Activated naive CD4-positive, alpha-beta T cell treated with anti-CD3 and anti-CD28 coated beads, Interleukin-2, amount 50 U/mL, for 24 hours (primary cell): ENCODE results near the gene PSD4.
"Not testable (repeated sequence)": the region's sequence is repeated elsewhere in the genome, so short reads cannot be mapped to it uniquely, and the experiment has no call there.

ENCODE experiments used
- H3K27ac Mint-ChIP-seq: one replicate; pipeline ENCODE4 v1.8.0; 2021; ENCODE audit warnings: mild to moderate bottlenecking, mixed read lengths
- H3K27me3 Mint-ChIP-seq: one replicate; pipeline ENCODE4 v1.8.0; 2021; ENCODE audit warnings: mixed read lengths
- H3K36me3 Mint-ChIP-seq: one replicate; pipeline ENCODE4 v1.8.0; 2021; ENCODE audit warnings: mixed read lengths
- H3K4me1 Mint-ChIP-seq: one replicate; pipeline ENCODE4 v1.8.0; 2021; ENCODE audit warnings: mixed read lengths
- H3K4me3 Mint-ChIP-seq: one replicate; pipeline ENCODE4 v1.8.0; 2021; ENCODE audit warnings: mild to moderate bottlenecking, mixed read lengths
- H3K9me3 Mint-ChIP-seq: one replicate; pipeline ENCODE4 v1.8.0; 2021; ENCODE audit warnings: mixed read lengths

The PSD4 gene

DNA sequence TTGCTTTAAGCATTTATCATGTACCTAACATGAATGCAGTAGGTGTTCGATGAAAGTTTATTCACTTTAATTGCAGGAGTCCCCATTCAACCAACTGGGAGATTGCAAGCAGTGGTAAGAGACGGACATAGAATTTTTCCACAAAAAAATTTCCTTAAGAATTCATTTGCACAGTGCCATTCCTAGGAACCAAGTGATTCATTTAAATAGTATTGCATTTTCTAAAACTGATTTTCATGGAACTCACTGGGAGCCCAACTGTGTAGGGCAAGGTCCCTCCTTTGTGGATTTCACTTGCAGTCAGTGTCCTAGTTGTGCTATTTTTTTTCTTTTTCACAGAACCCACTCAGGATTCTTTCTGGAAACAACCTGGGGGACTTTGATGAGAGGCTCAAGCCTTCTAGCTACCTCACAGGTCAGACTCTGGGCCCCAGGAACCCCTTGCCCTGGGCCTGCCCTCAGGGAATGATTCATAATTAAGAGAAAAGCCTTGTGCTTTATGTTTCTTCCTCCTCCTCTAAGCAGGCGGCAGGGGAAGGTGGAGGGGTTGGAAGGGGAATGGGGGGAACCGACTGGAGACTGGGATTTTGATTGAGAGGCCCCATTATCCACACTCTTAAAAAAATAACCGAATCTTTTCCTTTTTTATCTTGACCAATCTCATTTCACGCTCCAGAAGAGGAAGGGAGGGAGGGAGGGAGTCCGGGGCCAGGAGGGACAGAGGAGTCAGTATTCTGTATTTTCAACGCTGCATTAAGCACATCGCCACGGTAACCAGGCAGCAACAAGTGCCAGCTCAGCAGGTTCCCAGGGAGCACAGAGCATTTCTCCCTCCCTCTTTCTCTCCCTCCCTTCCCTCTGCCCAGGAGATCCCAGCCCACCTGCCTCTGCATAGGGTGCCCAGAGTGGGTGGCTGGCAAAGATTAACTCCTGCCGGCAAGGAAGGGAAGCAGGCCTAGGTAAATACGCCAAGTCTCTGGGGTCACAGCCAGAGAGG, 51.8 kb downstream of the PSD4 start:
- Mint-ChIP-seq H3K4me1 (peaks cover 5% of the 10 kb centered on the region), H3K4me3 (no peak overlapping the region), H3K9me3 (no peaks in the 10 kb centered on the region), H3K27ac (no peak overlapping the region), H3K36me3 (no peaks in the 10 kb centered on the region), H3K27me3 (no peaks in the 10 kb centered on the region)

DNA sequence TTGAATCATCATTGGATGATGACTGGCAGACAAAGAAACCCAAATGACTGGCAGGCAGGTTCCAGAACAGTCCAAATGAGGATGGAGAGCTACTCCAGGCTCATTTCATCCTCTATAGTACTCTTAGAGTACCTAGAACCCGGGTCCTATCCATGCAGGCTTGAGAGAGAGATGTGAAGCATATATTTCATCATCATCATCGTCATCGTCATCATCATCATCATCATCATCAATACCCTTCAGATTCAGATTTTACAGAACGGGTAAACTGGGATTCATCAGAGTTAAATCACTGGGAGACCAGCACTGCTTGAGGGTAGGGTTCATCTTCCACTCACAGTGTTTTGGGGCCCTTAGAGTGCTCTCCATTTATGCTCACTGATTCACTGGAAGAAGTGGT, 52.7 kb downstream of the PSD4 start:
- Mint-ChIP-seq H3K27me3 (no peaks in the 10 kb centered on the region), H3K27ac (no peak overlapping the region), H3K4me3 (no peak overlapping the region), H3K9me3 (no peaks in the 10 kb centered on the region), H3K36me3 (no peaks in the 10 kb centered on the region), H3K4me1 (peaks cover 7% of the 10 kb centered on the region)

DNA sequence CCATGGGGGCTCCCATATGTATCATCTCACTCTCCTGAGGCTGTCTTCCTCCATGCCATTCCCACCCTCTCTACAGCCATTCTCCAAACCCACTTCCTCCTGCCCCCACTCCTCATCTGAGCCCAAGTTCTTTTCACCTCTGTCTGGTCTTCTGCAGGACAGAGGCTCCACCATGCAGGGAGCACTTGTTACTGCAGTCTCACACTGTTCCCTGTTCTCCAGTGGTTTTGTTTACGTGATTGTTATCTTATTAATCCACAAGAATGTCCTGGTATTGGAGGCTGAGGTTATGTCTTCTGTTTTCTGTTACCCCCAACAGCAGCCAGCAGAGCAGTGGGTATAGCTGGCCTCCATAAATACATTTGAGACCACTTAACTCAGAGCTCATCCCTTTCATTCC, 53.5 kb downstream of the PSD4 start:
- Mint-ChIP-seq H3K9me3 (no peaks in the 10 kb centered on the region), H3K27me3 (no peaks in the 10 kb centered on the region), H3K4me3 (no peak overlapping the region), H3K36me3 (no peaks in the 10 kb centered on the region), H3K27ac (no peak overlapping the region), H3K4me1 (peaks cover 7% of the 10 kb centered on the region)

DNA sequence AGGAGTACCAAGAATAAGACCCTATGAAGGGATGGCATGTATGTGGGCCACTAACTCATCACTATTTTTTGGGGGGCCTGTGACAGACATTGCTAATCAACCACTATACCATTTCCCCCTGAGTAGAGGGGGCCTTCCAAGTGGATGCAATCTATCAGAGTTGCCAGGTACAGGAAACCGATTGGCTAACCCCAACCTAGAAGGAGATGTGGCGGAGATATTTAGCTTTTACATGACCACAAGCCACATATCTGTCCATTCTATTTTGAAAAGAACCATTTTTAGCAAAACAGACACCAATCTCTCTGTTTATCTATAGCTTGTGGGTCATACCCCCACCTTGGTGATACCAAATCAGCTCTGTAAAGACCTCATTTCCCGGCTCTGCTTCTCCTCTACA, 53.9 kb downstream of the PSD4 start:
- Mint-ChIP-seq H3K4me3 (no peak overlapping the region), H3K27me3 (no peaks in the 10 kb centered on the region), H3K27ac (no peak overlapping the region), H3K36me3 (no peaks in the 10 kb centered on the region), H3K9me3 (no peaks in the 10 kb centered on the region), H3K4me1 (peaks cover 7% of the 10 kb centered on the region)

DNA sequence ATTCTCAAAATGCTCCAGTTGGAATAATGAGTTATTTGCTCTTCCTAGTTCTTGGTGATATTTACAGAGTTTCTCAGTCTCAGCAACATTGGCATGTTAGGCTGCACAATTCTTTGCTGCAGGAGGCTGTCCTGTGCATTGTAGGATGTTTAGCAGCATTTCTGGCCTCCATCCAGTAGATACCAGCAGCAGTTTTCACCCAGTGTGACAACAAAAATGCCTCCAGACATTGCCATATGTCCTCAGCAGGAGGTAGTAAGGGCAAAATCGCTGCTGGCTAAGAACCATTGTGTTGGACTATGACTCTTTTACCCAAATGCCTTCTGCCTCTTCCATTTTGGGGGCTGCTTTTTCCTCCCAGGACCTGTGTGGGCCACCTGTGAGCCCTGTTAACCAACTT, 54.6 kb downstream of the PSD4 start:
- H3K4me1 Mint-ChIP-seq: peaks cover 7% of the 10 kb centered on the region
- no peaks in the 10 kb centered on the region for H3K9me3 Mint-ChIP-seq
- H3K27ac Mint-ChIP-seq: no peak overlapping the region
- H3K4me3 Mint-ChIP-seq: no peak overlapping the region
- no peaks in the 10 kb centered on the region for H3K27me3 Mint-ChIP-seq
- no peaks in the 10 kb centered on the region for H3K36me3 Mint-ChIP-seq

DNA sequence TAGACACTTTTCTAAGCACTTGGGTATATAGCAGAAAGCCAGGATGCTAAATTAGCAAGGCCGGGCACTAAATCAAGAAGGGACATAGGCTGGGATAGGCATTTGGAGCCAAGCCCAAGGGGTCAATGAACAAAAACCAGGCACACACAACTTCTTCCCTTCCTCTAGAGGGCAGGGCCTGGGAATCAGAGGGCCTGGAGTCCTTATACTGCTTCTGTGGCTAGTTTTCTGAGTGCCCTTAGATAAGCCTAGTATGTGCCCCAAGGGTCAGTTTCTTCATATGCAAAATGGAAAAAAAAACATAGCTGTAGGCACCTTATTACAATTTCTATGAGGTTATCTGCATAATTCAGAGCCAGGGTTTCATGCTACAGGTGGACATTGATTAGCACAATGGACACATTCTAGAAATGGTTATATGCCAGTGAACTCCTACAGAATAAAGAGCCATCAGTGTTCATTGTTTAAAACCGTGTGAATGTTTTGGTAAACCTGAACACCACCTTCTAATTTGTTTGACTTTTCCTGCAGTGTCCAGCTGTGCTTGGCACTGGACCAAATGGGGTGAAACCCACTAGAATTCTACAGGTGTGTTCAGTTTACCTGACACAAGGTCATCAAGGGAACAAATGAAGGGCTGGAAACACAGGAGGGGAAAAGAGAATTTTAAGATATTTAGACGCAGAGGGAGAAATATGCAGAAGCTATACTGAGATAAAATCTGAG, 55.4 kb downstream of the PSD4 start:
- Mint-ChIP-seq H3K4me3 (no peak overlapping the region), H3K27me3 (no peaks in the 10 kb centered on the region), H3K27ac (no peak overlapping the region), H3K36me3 (no peaks in the 10 kb centered on the region), H3K9me3 (no peaks in the 10 kb centered on the region), H3K4me1 (peaks cover 7% of the 10 kb centered on the region)

DNA sequence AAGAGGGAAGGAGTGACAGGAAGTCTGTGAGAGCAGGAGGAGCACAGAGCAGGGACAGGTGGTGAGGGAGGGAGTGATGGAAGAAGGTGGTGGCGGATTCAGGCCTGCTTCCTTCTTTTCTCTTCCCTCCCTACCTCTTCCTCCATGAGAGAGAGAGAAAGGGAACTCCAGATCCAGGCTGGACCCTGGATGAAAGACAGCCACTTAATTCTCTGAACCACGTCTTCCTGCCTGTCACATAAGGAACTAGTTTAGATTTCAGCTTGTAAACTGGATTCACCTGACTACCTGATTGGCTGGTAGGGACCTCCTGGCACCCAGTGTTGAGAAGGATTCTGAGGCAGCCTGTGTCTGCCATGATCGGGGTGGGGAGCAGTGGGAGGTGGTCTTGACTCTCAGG, 56.0 kb downstream of the PSD4 start:
- no peak overlapping the region for H3K4me3 Mint-ChIP-seq
- peaks cover 7% of the 10 kb centered on the region for H3K4me1 Mint-ChIP-seq
- H3K27ac Mint-ChIP-seq: no peak overlapping the region
- H3K9me3 Mint-ChIP-seq: no peaks in the 10 kb centered on the region
- H3K27me3 Mint-ChIP-seq: no peaks in the 10 kb centered on the region
- H3K36me3 Mint-ChIP-seq: no peaks in the 10 kb centered on the region

DNA sequence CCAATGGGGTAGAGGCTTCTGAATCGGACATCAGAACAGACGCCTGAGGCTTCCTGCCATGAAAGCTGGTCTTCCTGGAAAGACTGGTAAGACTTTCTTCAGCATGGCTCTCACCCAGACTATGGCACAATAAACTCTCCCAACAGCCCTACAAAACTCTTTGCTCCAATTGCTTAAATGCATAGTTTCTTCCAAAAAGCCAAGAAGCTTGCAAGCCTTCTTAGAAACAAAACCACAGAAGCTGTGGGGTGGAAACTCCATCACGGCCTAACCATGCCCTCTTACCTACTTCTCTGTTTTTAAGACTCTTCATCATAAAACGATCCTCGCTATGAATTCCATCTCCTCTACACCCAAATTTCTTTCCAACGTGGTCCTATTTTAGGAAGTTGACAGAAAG, 56.8 kb downstream of the PSD4 start:
- no peak overlapping the region for H3K4me3 Mint-ChIP-seq
- H3K4me1 Mint-ChIP-seq: peaks cover 7% of the 10 kb centered on the region
- H3K36me3 Mint-ChIP-seq: no peaks in the 10 kb centered on the region
- no peaks in the 10 kb centered on the region for H3K9me3 Mint-ChIP-seq
- H3K27me3 Mint-ChIP-seq: no peaks in the 10 kb centered on the region
- H3K27ac Mint-ChIP-seq: no peak overlapping the region

DNA sequence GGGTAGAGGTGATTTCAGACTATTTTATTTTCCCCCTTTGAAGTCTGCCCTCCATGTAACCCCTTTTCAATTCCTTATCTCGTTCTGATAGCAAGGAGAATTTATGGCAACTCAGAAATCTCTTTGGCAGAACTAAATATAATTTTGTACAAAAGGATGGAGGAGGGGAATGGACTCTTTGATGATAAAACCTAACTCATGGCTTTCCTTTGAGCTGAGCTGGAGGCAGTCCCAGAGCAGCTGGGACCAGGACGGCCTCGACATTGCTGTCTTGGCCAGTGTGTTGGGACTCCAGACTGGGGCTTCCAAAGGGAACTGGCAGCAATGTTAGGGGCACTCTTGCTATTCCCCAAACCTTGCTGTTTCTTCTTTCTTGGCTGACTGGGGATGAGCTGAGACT, 57.3 kb downstream of the PSD4 start:
- peaks cover 7% of the 10 kb centered on the region for H3K4me1 Mint-ChIP-seq
- no peaks in the 10 kb centered on the region for H3K9me3 Mint-ChIP-seq
- H3K27ac Mint-ChIP-seq: no peak overlapping the region
- H3K27me3 Mint-ChIP-seq: no peaks in the 10 kb centered on the region
- H3K36me3 Mint-ChIP-seq: no peaks in the 10 kb centered on the region
- no peak overlapping the region for H3K4me3 Mint-ChIP-seq

DNA sequence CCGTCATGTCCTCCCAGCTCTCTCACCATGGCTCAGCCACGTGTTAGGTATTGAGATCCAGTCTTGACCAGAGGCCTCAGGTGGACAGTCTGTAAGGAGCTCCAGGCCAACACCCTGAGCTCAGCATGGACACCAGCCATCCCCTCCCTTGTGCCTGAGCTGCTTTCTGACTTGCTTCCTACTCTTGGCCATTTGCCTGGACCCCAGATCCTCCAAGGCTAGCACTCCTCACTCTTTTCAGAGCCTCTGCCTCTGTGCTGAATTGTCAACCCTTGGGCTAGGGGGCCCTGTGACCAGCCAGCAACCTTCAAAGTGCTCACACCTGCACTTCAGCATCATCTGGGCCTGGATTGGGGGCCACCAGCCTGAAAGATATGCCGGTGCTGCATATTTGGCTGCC, 58.4 kb downstream of the PSD4 start:
- no peak overlapping the region for H3K27ac Mint-ChIP-seq
- H3K4me1 Mint-ChIP-seq: peaks cover 11% of the 10 kb centered on the region

DNA sequence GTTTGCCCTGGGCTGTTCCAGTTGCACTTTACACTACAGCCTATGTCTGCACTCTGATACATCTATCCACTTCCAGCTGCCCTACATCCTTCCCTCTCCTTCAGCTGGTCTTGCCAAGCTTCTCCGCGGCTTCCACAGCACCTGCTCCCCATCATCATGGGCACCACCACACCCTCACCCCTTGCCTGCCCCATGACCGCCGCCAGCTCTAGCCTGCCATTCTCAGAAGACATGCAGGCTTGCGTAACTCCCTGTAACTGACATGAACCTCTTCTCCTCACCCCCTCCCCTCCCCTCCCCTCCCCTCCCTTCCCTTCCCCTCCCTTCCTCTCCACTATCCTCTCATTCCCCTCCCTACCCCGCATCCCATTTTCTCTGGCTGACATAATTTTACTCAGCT, 59.0 kb downstream of the PSD4 start:
- H3K27me3 Mint-ChIP-seq: no peaks in the 10 kb centered on the region
- H3K27ac Mint-ChIP-seq: no peak overlapping the region
- H3K9me3 Mint-ChIP-seq: no peaks in the 10 kb centered on the region
- no peak overlapping the region for H3K4me3 Mint-ChIP-seq
- no peaks in the 10 kb centered on the region for H3K36me3 Mint-ChIP-seq
- H3K4me1 Mint-ChIP-seq: peaks cover 11% of the 10 kb centered on the region

More for the DNA sequence above, 58.4 kb downstream of the PSD4 start:
- Mint-ChIP-seq H3K4me3 (no peak overlapping the region), H3K27me3 (no peaks in the 10 kb centered on the region), H3K9me3 (no peaks in the 10 kb centered on the region), H3K36me3 (no peaks in the 10 kb centered on the region)

DNA sequence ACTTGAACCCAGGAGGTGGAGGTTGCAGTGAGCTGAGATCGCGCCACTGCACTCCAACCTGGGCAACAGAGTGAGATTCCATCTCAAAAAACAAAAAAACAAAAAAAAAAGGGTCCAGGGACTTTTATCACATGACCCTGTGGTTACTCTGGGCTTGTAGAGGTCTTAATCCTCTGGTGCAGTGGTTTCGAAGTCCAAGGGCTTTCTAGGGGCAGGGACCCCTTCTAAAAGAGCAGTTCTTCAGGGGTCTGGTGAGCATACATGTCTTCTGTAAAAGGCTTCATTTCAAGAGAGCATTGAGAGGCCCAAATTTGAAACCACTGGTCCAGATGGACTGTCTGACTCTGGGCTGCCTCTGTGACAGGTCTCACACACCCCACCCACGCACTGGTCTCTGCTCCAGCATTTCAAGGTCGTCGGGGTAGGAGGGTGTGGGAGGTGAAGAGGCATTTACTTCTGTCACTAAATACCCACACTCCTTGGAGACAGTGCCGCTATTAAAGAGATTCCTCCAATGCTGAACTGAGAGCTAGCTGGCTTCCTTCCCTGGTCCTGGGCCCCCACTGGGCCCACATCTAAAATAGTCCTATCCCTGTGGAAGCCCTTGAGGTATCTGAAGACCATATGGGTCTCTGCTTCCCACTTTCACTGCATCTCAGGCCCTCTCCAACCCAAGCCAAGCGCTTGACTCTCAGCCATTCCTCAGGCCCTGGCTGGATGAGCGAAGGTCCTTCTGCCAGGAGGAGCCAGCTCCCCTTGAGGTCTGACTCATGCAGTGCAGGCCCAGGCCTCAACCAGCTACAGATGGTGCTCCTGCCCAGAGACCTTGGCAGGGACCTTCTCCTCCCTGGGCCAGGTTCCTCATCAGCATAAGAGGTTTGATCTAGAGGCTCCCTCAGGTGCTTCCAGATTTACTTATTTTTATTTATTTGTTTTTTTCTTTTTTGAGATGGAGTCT, 60.1 kb downstream of the PSD4 start:
- H3K4me3 Mint-ChIP-seq: no peak overlapping the region
- no peaks in the 10 kb centered on the region for H3K36me3 Mint-ChIP-seq
- no peaks in the 10 kb centered on the region for H3K27me3 Mint-ChIP-seq

DNA sequence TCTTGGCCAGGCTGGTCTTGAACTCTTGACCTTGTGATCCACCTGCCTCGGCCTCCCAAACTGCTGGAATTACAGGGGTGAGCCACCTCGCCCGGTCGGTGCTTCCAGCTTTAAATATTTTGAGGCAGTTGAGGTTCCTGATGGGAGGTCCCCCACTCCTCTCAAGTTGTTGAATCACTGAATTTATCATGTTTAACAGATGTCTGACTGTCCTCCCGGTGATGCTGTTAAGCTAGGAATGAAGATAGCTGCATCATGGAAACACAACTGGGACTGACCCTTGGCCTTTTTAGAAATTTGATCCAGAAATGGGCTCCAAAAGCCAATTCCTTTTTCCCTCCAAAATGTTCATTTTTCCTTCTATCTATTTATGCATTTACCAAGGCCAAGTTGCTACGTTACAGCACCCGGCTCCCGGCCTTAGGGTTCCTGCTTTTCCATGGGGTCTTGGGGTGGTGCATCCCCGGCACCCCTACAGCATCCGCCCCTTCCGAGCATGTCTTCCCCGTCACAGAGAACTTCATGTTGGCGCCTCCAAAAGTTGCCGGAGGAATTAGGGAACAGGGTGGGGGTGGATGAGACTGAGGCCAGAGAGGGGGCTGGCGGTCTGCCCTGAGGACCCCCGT, 61.1 kb downstream of the PSD4 start:
- no peak overlapping the region for H3K27ac Mint-ChIP-seq
- peak overlapping the region; percentile 93 for H3K4me3 Mint-ChIP-seq
- H3K9me3 Mint-ChIP-seq: no peaks in the 10 kb centered on the region
- H3K4me1 Mint-ChIP-seq: peaks cover 11% of the 10 kb centered on the region
- H3K27me3 Mint-ChIP-seq: no peaks in the 10 kb centered on the region
- H3K36me3 Mint-ChIP-seq: no peaks in the 10 kb centered on the region

More for the DNA sequence above, 60.1 kb downstream of the PSD4 start:
- Mint-ChIP-seq H3K9me3 (no peaks in the 10 kb centered on the region), H3K4me1 (peaks cover 11% of the 10 kb centered on the region), H3K27ac (no peak overlapping the region)

DNA sequence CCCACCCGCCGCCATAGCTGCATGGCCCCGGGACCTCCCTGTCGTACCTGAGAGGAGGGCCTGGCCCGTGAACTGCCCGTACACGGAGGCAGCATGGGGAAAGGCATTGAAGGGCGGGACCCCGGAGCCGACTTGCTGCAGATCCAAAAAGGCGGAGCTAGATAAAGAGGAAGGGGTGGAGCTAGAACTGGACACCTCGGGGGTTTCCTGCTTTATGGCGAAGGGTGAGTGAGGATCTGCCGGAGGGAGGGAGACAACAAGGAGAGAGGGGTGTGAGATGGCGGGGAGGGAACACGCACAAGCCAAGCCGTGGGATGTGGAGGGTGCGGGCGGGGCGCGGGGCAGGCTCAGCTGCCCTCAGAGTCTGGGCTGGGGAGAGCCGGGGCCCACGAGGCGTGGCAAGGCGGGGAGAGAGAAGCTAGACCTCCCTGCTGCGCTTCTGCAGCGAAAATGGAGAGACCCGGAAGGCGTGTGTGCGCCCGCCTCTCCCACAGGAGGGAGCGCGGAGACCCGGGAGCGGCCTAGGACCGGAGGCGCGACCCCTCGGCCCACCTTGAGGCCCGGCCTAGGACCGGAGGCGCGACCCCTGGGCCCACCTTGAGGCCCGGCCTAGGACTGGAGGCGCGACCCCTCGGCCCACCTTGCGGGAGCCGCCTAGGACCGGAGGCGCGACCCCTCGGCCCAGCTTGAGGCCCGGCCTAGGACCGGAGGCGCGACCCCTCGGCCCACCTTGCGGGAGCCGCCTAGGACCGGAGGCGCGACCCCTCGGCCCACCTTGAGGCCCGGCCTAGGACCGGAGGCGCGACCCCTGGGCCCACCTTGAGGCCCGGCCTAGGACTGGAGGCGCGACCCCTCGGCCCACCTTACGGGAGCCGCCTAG, 61.8 kb downstream of the PSD4 start:
- peak overlapping the region; percentile 98 for H3K27ac Mint-ChIP-seq
- H3K36me3 Mint-ChIP-seq, H3K27me3 Mint-ChIP-seq, H3K9me3 Mint-ChIP-seq: not testable (repeated sequence)
- H3K4me3 Mint-ChIP-seq: peak overlapping the region; percentile 93
- H3K4me1 Mint-ChIP-seq: peaks cover 12% of the 10 kb centered on the region
